ENCODE data around the gene GDPD3. TPM values are rescaled to one million over a fixed set of nuclear protein-coding genes. Genes with fewer than 3 reads are reported as not detected.

The GDPD3 gene
- total RNA-seq, 1 experiment from 2014 or later, result 3.8 TPM

GRCh38 chr16:30152517-30152916 lies 39.2 kb upstream of the GDPD3 start:
- no peak overlapping the region for H2BK12ac ChIP-seq (ENCODE audit: insufficient read length, low read depth, low read length)
- no peak for DNase-seq
- H2BK20ac ChIP-seq (ENCODE audit: low read depth, low read length, poor library complexity, severe bottlenecking), result no peak overlapping the region
- no peaks in the 10 kb centered on the region for H4K20me1 ChIP-seq (ENCODE audit: control insufficient read depth, insufficient read depth, insufficient read length)
- H3K4me3 Mint-ChIP-seq, result no peak overlapping the region
- H3T11ph ChIP-seq (ENCODE audit: low read length), result no peak overlapping the region
- no peak overlapping the region for H3K14ac ChIP-seq (ENCODE audit: insufficient read depth, low read length)
- no peak overlapping the region for H2BK15ac ChIP-seq (ENCODE audit: low read depth, low read length)
- H3K27ac Mint-ChIP-seq, result peak overlapping the region in 1 of 3 experiments; percentile 52; a peak in 1 of 7 replicates
- H3K9ac ChIP-seq (ENCODE audit: extremely low read depth, insufficient read length, low read length), result no peak overlapping the region
- no peak overlapping the region for H3K4ac ChIP-seq (ENCODE audit: low read depth, low read length)
- no peak overlapping the region for H2BK5ac ChIP-seq (ENCODE audit: insufficient read length, low read length)
- no peak overlapping the region for H2BK120ac ChIP-seq (ENCODE audit: low read depth, low read length, poor library complexity, severe bottlenecking)
- H4K5ac ChIP-seq (ENCODE audit: insufficient read length, low read depth, low read length), result no peak overlapping the region
- H3K36me3 Mint-ChIP-seq (ENCODE audit: insufficient read depth in 1 of 3, low read depth in 3 of 3), result peaks cover 0 to 2% (median 0%) of the 10 kb centered on the region in 3 experiments; a peak in 2 of 7 replicates
- H4K91ac ChIP-seq (ENCODE audit: insufficient read length, low read depth, low read length), result no peak overlapping the region
- no peak overlapping the region for H2AFZ ChIP-seq (ENCODE audit: low read length)
- no peaks in the 10 kb centered on the region for H3K4me1 ChIP-seq (ENCODE audit: insufficient read depth, low read length)
- H3K27me3 Mint-ChIP-seq (ENCODE audit: low read depth), result peaks cover 16% of the 10 kb centered on the region
- H3K79me1 ChIP-seq (ENCODE audit: insufficient read depth, low read depth, low read length, poor library complexity, severe bottlenecking), result no peaks in the 10 kb centered on the region
- H4K8ac ChIP-seq (replicated peaks; ENCODE audit: insufficient read length, low read depth, low read length), result no peak overlapping the region
- no peak overlapping the region for H3K18ac ChIP-seq (ENCODE audit: insufficient read length, low read depth, low read length)
- no peaks in the 10 kb centered on the region for H3K23me2 ChIP-seq (ENCODE audit: insufficient read length, low read depth, low read length, poor library complexity, severe bottlenecking)
- H3K27ac ChIP-seq (ENCODE audit: insufficient read length, low read depth, low read length), result no peak overlapping the region
- H3K9me3 ChIP-seq (ENCODE audit: control insufficient read depth, low read depth, low read length), result no peaks in the 10 kb centered on the region
- H3K27me3 ChIP-seq (ENCODE audit: insufficient read depth, low read length), result no peaks in the 10 kb centered on the region
- H3K4me2 ChIP-seq (ENCODE audit: insufficient read depth, insufficient read length, low read length), result no peak overlapping the region
- H2AK5ac ChIP-seq (ENCODE audit: insufficient read length, low read length), result no peak overlapping the region
- H3K9me3 Mint-ChIP-seq, result peaks cover 13 to 19% of the 10 kb centered on the region in 2 experiments
- WGBS (ENCODE audit: extremely low coverage, insufficient read length, low lambda C conversion rate), result no CpG with 5 or more reads among the region's 9 CpGs
- no peak overlapping the region for H3K56ac ChIP-seq (ENCODE audit: insufficient read length, low read depth, low read length)
- H3K79me2 ChIP-seq (ENCODE audit: insufficient read depth, low read length), result no peaks in the 10 kb centered on the region
- TF ChIP-seq, protein P1, sequence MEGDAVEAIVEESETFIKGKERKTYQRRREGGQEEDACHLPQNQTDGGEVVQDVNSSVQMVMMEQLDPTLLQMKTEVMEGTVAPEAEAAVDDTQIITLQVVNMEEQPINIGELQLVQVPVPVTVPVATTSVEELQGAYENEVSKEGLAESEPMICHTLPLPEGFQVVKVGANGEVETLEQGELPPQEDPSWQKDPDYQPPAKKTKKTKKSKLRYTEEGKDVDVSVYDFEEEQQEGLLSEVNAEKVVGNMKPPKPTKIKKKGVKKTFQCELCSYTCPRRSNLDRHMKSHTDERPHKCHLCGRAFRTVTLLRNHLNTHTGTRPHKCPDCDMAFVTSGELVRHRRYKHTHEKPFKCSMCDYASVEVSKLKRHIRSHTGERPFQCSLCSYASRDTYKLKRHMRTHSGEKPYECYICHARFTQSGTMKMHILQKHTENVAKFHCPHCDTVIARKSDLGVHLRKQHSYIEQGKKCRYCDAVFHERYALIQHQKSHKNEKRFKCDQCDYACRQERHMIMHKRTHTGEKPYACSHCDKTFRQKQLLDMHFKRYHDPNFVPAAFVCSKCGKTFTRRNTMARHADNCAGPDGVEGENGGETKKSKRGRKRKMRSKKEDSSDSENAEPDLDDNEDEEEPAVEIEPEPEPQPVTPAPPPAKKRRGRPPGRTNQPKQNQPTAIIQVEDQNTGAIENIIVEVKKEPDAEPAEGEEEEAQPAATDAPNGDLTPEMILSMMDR (conservative IDR thresholded peaks at IDR 0.05), result no peak
- no peaks in the 10 kb centered on the region for H3K4me1 Mint-ChIP-seq
- H3K23ac ChIP-seq (ENCODE audit: insufficient read length, low read depth, low read length), result no peak overlapping the region

Measured in H9 (cell line).